ENCODE measurements around the gene CRHBP. TPM values are rescaled to one million over a fixed set of nuclear protein-coding genes. Genes with fewer than 3 reads are reported as not detected.
"Not testable (repeated sequence)": the region's sequence is repeated elsewhere in the genome, so short reads cannot be mapped to it uniquely, and the experiment has no call there.

The CRHBP gene
- total and polyA plus RNA-seq, 8 donors, result 0.31 to 1.2 (median 0.57) TPM; not detected in 4

DNA sequence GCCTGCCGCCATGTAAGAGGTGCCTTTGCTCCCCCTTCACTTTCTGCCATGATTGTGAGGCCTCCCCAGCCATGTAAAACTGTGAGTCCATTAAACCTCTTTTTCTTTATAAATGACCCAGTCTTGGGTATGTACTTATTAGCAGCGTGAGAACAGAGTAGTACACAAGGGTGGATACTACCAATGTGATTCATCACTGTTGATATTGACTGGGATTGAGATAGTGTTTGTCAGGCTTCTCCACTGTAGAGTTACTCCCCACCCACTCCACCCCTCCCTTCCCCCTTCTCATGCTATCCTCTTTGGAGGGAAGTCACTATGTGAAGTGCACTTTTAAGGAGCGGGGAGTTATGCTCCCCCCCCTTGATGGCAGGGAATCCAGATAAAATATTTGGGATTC is 11.4 kb upstream of the CRHBP start:
- no peak for ATAC-seq
- DNase-seq, result no peak
- H3K9me3 ChIP-seq, result no peaks in the 10 kb centered on the region
- no peak overlapping the region for H3K27ac ChIP-seq
- no peaks in the 10 kb centered on the region for H3K36me3 ChIP-seq
- no peaks in the 10 kb centered on the region for H3K4me1 ChIP-seq
- TF ChIP-seq CTCF (IDR thresholded peaks at IDR 0.05), result no peak
- no peaks in the 10 kb centered on the region for H3K27me3 ChIP-seq
- 93 to 96% methylated on average over 3 of the region's 3 CpGs for WGBS, 2 donors
- H3K4me3 ChIP-seq, result no peak overlapping the region
- intact Hi-C loops (cut with DNase I), result no loop called here
- no peak for FAIRE-seq

GRCh38 chr5:76942581-76942980 is 10.3 kb upstream of the CRHBP start:
- TF ChIP-seq CTCF (IDR thresholded peaks at IDR 0.05), result no peak
- intact Hi-C loops (cut with DNase I), result no loop called here
- no peaks in the 10 kb centered on the region for H3K36me3 ChIP-seq
- no peak overlapping the region for H3K27ac ChIP-seq
- ATAC-seq, result no peak
- H3K9me3 ChIP-seq, result no peaks in the 10 kb centered on the region
- peaks cover 0 to 3% (median 0%) of the 10 kb centered on the region in 4 donors for H3K27me3 ChIP-seq
- no peaks in the 10 kb centered on the region for H3K4me1 ChIP-seq
- no peak for DNase-seq
- no peak for FAIRE-seq
- H3K4me3 ChIP-seq, result no peak overlapping the region
- 90 to 93% methylated on average over 1 of the region's 1 CpG for WGBS, 2 donors

- Histone ChIP-seq H3K4me3 (no peak overlapping the region), H3K27me3 (peaks cover 0 to 4% (median 0%) of the 10 kb centered on the region in 4 donors), H3K27ac (no peak overlapping the region), H3K4me1 (no peaks in the 10 kb centered on the region), H3K9me3 (no peaks in the 10 kb centered on the region), H3K36me3 (no peaks in the 10 kb centered on the region)
- intact Hi-C loops (cut with DNase I), result no loop called here
- ATAC-seq (no peak), FAIRE-seq (no peak), DNase-seq (no peak)
- TF ChIP-seq CTCF (IDR thresholded peaks at IDR 0.05), result no peak
- WGBS, 2 donors, result 69 to 76% methylated on average over 3 of the region's 3 CpGs
Observed at GRCh38 chr5:76943006-76943405, 9.8 kb upstream of the CRHBP start.

DNA sequence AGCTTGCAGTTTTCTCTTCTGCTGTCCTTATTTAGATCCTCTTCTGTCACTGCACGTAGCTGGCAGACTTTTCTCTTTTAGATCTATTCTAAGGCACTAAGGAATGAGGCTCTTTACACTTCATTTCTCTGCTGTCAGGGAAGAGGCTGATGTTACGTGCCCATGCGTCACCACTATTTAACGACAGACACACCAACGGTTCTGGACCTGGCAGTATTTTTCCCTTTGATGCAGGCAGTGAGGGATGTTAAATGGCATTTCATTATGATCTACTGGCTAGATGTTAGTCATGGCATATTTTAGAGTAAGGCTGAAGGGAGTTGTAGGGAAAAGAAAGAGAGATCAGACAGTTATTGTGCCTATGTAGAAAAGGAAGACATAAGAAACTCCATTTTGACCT is 8.2 kb upstream of the CRHBP start:
- Histone ChIP-seq H3K4me3 (no peak overlapping the region), H3K4me1 (no peaks in the 10 kb centered on the region), H3K27me3 (peaks cover 0 to 4% (median 0%) of the 10 kb centered on the region in 4 donors), H3K9me3 (no peaks in the 10 kb centered on the region), H3K36me3 (no peaks in the 10 kb centered on the region), H3K27ac (no peak overlapping the region)
- 57 to 63% methylated on average over 5 of the region's 5 CpGs for WGBS, 2 donors
- no peak for DNase-seq
- ATAC-seq, result no peak
- TF ChIP-seq CTCF (IDR thresholded peaks at IDR 0.05), result no peak
- no peak for FAIRE-seq
- intact Hi-C loops (cut with DNase I), result no loop called here

- intact Hi-C loops (cut with DNase I); DNase-seq; H3K9me3 ChIP-seq; FAIRE-seq; H3K27ac ChIP-seq; H3K36me3 ChIP-seq; ATAC-seq; H3K27me3 ChIP-seq; H3K4me3 ChIP-seq; H3K4me1 ChIP-seq: not testable (repeated sequence)
- 48 to 50% methylated on average over 9 of the region's 9 CpGs for WGBS, 2 donors
Observed at GRCh38 chr5:76945238-76945637, 7.6 kb upstream of the CRHBP start.

DNA sequence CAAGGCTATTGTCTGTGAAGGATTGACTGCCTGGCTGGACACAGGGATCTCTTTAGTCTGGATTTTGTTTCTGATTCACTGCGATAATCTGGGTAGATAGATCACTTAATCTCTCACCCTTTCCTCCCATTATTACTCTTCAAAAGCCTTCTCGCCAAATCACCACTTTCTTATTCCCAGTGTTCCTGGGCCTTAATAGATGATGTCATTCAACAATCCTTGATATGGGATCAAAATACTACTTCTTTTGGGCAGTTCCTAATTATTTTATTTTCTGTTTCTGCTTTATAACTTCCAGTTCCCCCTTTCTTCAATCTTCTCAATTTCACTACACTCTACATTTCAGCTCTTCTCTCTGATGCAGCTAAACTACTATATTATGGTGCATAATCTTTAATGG is 6.8 kb upstream of the CRHBP start:
- FAIRE-seq (no peak), DNase-seq (no peak), ATAC-seq (no peak)
- Histone ChIP-seq H3K27ac (no peak overlapping the region), H3K4me1 (no peaks in the 10 kb centered on the region), H3K9me3 (no peaks in the 10 kb centered on the region), H3K27me3 (peaks cover 0 to 4% (median 0%) of the 10 kb centered on the region in 4 donors), H3K36me3 (no peaks in the 10 kb centered on the region), H3K4me3 (no peak overlapping the region)
- 85 to 93% methylated on average over 2 of the region's 2 CpGs for WGBS, 2 donors
- intact Hi-C loops (cut with DNase I), result no loop called here
- TF ChIP-seq CTCF (IDR thresholded peaks at IDR 0.05), result no peak

All from pancreas (tissue), 10 donors.